T-cell (primary cell): ENCODE data around the gene OLFML1. TPM values are rescaled to one million over a fixed set of nuclear protein-coding genes. Genes with fewer than 3 reads are reported as not detected.

Experiments used
- ATAC-seq, 4 experiments: fragments of 200-7000 bp in 3 of 4; fragments of 150-1000 bp in 1 of 4; cut with Tn5 transposase; replicated peaks in 1 of 4; 1 replicate in 3 of 4; 2 replicates in 1 of 4; pipeline ENCODE4 v1.10.0; 2021; ENCODE audit warnings: moderate library complexity in 3 of 4, mild to moderate bottlenecking in 2 of 4, moderate number of reproducible peaks in 1 of 4
- CTCF ChIA-PET, 2 donors: fragments of 300-600 bp; sonication (Branson Sonifier 250); formaldehyde crosslinking; loops; one replicate each; lab custom pipeline; 2022; ENCODE audit warnings: antibody characterized with exemption in 2 of 2; lab: Charles Lee
- POLR2A ChIA-PET, 2 donors: fragments of 300-600 bp; sonication (Branson Sonifier 250); formaldehyde crosslinking; loops; one replicate each; lab custom pipeline; 2022; ENCODE audit warnings: antibody characterized with exemption in 2 of 2; lab: Charles Lee
- DNase-seq, 35 experiments: peaks; one replicate each; pipeline versions ENCODE4 v3.0.0 to v3.0.0-alpha.2; 2013 to 2023
- H3K27ac ChIP-seq: one replicate; pipeline ENCODE4 v1.5.1; 2013; ENCODE audit warnings: low read length
- H3K27me3 ChIP-seq, 2 experiments: replicated peaks in 1 of 2; 1 replicate in 1 of 2; 2 replicates in 1 of 2; pipeline versions ENCODE4 v1.6.1 to v1.7.0; 2013; ENCODE audit warnings: low read length in 1 of 2, mixed read lengths in 1 of 2; ENCODE audit not compliant: control insufficient read depth in 2 of 2, insufficient read depth in 2 of 2; ENCODE audit errors: extremely low read depth in 1 of 2
- H3K36me3 ChIP-seq, 2 donors: 1 replicate in 1 of 2; 2 replicates in 1 of 2; pipeline versions ENCODE4 v1.6.1 to v1.7.0; 2013; ENCODE audit warnings: low read length in 1 of 2; ENCODE audit not compliant: control insufficient read depth in 2 of 2, insufficient read depth in 1 of 2; ENCODE audit errors: extremely low read depth in 1 of 2
- H3K4me1 ChIP-seq, 2 experiments: 1 replicate in 1 of 2; 2 replicates in 1 of 2; pipeline versions ENCODE4 v1.6.1 to v1.7.0; 2013; ENCODE audit warnings: low read length in 2 of 2, mixed read lengths in 1 of 2; ENCODE audit not compliant: insufficient read depth in 2 of 2, control insufficient read depth in 1 of 2; ENCODE audit errors: extremely low read depth in 1 of 2
- H3K4me3 ChIP-seq, 2 donors: 1 replicate in 1 of 2; 2 replicates in 1 of 2; pipeline versions ENCODE4 v1.5.1 to v1.7.0; 2013; ENCODE audit warnings: mild to moderate bottlenecking in 2 of 2, low read length in 1 of 2, moderate library complexity in 1 of 2; ENCODE audit not compliant: control insufficient read depth in 1 of 2; ENCODE audit errors: extremely low read depth in 1 of 2
- H3K9me3 ChIP-seq: 2 replicates; pipeline ENCODE4 v1.7.0; 2013
- H3K27ac Mint-ChIP-seq, 2 donors: one replicate each; pipeline ENCODE4 v1.8.0; 2020 to 2021; ENCODE audit warnings: mild to moderate bottlenecking in 2 of 2, mixed read lengths in 2 of 2
- H3K27me3 Mint-ChIP-seq, 2 donors: one replicate each; pipeline ENCODE4 v1.8.0; 2021 to 2022; ENCODE audit warnings: mixed read lengths in 2 of 2
- H3K36me3 Mint-ChIP-seq: one replicate; pipeline ENCODE4 v1.8.0; 2021; ENCODE audit warnings: mixed read lengths
- H3K4me1 Mint-ChIP-seq, 3 donors: one replicate each; pipeline ENCODE4 v1.8.0; 2020 to 2022; ENCODE audit warnings: mixed read lengths in 3 of 3, mild to moderate bottlenecking in 1 of 3
- H3K4me3 Mint-ChIP-seq, 3 donors: one replicate each; pipeline ENCODE4 v1.8.0; 2020 to 2022; ENCODE audit warnings: mild to moderate bottlenecking in 3 of 3, mixed read lengths in 3 of 3, moderate library complexity in 3 of 3
- H3K9me3 Mint-ChIP-seq, 3 donors: one replicate each; pipeline ENCODE4 v1.8.0; 2020 to 2022; ENCODE audit warnings: mixed read lengths in 3 of 3
- WGBS: methylation state at CpG from one replicate; pipeline ENCODE4 v1.1.5; 2013; ENCODE audit warnings: missing lambda C conversion rate; ENCODE audit not compliant: insufficient coverage; 5-methylcytosine and 5-hydroxymethylcytosine counted together
- total RNA-seq, 35 experiments: library from RNA in 6 of 35; stranded (reverse) in 6 of 35; fragments of 120-200 nt in 1 of 35; gene quantifications; one replicate each; pipeline versions ENCODE4 v1.2.1 to v1.2.4 and lab custom pipeline; 2013 to 2026

The OLFML1 gene
- total RNA-seq, 5 donors from 2014 or later (not counting 1 experiment from before 2014, with no cell fraction given), result 0.16 TPM; not detected in 4

DNA sequence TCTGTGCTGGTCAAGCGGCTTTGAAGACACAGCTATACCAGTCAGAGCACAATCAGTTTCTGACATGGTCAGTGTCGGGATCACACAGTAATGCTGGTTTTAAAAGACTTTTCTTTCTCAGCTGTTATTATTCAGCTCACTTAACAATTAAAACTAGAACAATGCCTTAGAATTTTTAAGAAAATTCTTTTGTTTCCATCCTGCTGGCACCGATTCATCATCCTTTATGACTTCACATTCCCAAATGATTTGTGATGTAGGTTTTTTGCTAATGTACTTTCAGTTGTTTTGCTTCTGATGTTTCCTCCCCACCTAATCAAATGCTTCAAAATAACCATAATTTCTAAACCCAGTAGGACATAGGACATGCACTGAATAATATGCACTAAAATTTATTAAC, 34.5 kb upstream of the OLFML1 start:
- DNase-seq, result no peak
- 100% methylated on average over 1 of the region's 3 CpGs for WGBS
- Mint-ChIP-seq H3K4me3 (no peak overlapping the region), H3K4me1 (no peaks in the 10 kb centered on the region), H3K9me3 (no peaks in the 10 kb centered on the region), H3K27ac (no peak overlapping the region), H3K36me3 (no peaks in the 10 kb centered on the region), H3K27me3 (no peaks in the 10 kb centered on the region)
- Histone ChIP-seq H3K4me1 (no peaks in the 10 kb centered on the region), H3K27ac (no peak overlapping the region), H3K36me3 (no peaks in the 10 kb centered on the region), H3K4me3 (no peak overlapping the region), H3K9me3 (no peaks in the 10 kb centered on the region), H3K27me3 (peaks cover 0 to 2% of the 10 kb centered on the region in 2 experiments)
- POLR2A ChIA-PET, result no interaction called here
- no peak for ATAC-seq
- CTCF ChIA-PET, result interaction anchor here (0.8 to 1.4 kb wide), 4 partner anchors 10 to 14 kb away, joined by 3 to 5 read pairs (median 3); no protein-coding TSS in a partner anchor

DNA sequence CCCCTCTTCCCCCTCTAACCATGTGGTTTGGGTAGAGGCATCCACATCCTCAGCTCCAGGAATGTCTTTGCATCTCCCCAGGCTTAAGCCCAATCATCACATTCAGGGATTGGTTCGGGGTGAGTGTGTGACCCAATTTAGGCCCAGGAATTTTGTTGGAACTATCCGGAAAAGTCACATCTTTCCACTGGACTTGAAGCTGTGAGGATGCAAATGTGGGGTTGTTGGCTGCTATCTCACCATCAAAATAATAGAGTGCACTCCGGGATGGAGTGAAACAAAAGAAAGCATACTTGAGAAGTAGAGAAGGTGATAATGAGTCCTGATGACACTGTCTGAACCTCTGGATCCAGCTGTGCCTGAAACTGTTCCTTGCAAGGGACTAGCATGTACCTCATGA, 33.8 kb upstream of the OLFML1 start:
- Histone ChIP-seq H3K4me3 (no peak overlapping the region), H3K27me3 (peaks cover 0 to 2% of the 10 kb centered on the region in 2 experiments), H3K4me1 (no peaks in the 10 kb centered on the region), H3K9me3 (no peaks in the 10 kb centered on the region), H3K27ac (no peak overlapping the region), H3K36me3 (no peaks in the 10 kb centered on the region)
- POLR2A ChIA-PET, result no interaction called here
- CTCF ChIA-PET, result interaction anchor here (0.7 to 1.4 kb wide), 4 partner anchors 9 to 243 kb away, joined by 3 to 5 read pairs (median 4); no protein-coding TSS in a partner anchor
- no CpG with 5 or more reads among the region's 3 CpGs for WGBS
- H3K27me3 Mint-ChIP-seq, result no peaks in the 10 kb centered on the region
- no peaks in the 10 kb centered on the region for H3K36me3 Mint-ChIP-seq
- no peaks in the 10 kb centered on the region for H3K4me1 Mint-ChIP-seq
- H3K9me3 Mint-ChIP-seq, result no peaks in the 10 kb centered on the region
- ATAC-seq (no peak), DNase-seq (no peak)
- H3K27ac Mint-ChIP-seq, result no peak overlapping the region
- no peak overlapping the region for H3K4me3 Mint-ChIP-seq

GRCh38 chr11:7451952-7452494, 33.3 kb upstream of the OLFML1 start:
- POLR2A ChIA-PET, result no interaction called here
- ATAC-seq (no peak), DNase-seq (no peak)
- Histone ChIP-seq H3K4me3 (no peak overlapping the region), H3K9me3 (no peaks in the 10 kb centered on the region), H3K4me1 (no peaks in the 10 kb centered on the region), H3K36me3 (no peaks in the 10 kb centered on the region), H3K27ac (no peak overlapping the region), H3K27me3 (peaks cover 0 to 2% of the 10 kb centered on the region in 2 experiments)
- no peak overlapping the region for H3K27ac Mint-ChIP-seq
- no CpG with 5 or more reads among the region's 1 CpG for WGBS
- H3K36me3 Mint-ChIP-seq, result peaks cover 4% of the 10 kb centered on the region
- H3K27me3 Mint-ChIP-seq, result no peaks in the 10 kb centered on the region
- H3K4me1 Mint-ChIP-seq, result no peaks in the 10 kb centered on the region
- CTCF ChIA-PET, result interaction anchor here (0.7 to 1.3 kb wide), 2 partner anchors 9 to 242 kb away, joined by 3 to 4 read pairs; no protein-coding TSS in a partner anchor
- H3K4me3 Mint-ChIP-seq, result no peak overlapping the region
- H3K9me3 Mint-ChIP-seq, result no peaks in the 10 kb centered on the region

- Mint-ChIP-seq H3K36me3 (peaks cover 4% of the 10 kb centered on the region), H3K27ac (no peak overlapping the region), H3K4me3 (no peak overlapping the region), H3K4me1 (no peaks in the 10 kb centered on the region), H3K9me3 (no peaks in the 10 kb centered on the region), H3K27me3 (no peaks in the 10 kb centered on the region)
- Histone ChIP-seq H3K4me1 (no peaks in the 10 kb centered on the region), H3K27ac (no peak overlapping the region), H3K9me3 (no peaks in the 10 kb centered on the region), H3K4me3 (no peak overlapping the region), H3K36me3 (no peaks in the 10 kb centered on the region), H3K27me3 (no peaks in the 10 kb centered on the region)
- DNase-seq (no peak), ATAC-seq (no peak)
- WGBS, result 100% methylated on average over 1 of the region's 2 CpGs
- ChIA-PET POLR2A (no interaction called here), CTCF (interaction anchor here (0.7 to 1.2 kb wide), 2 partner anchors 13 to 259 kb away, joined by 3 to 6 read pairs; no protein-coding TSS in a partner anchor)
Observed at GRCh38 chr11:7454854-7455253, 30.5 kb upstream of the OLFML1 start.

- H3K9me3 ChIP-seq, result no peaks in the 10 kb centered on the region
- no peaks in the 10 kb centered on the region for H3K36me3 ChIP-seq
- ChIA-PET POLR2A (no interaction called here), CTCF (interaction anchor here in 1 of 2 donors (0.5 kb wide), 1 partner anchor 50 kb away, joined by 5 read pairs; no protein-coding TSS in a partner anchor)
- no peak overlapping the region for H3K4me3 Mint-ChIP-seq
- no peaks in the 10 kb centered on the region for H3K27me3 ChIP-seq
- H3K27ac Mint-ChIP-seq, result no peak overlapping the region
- H3K36me3 Mint-ChIP-seq, result peaks cover 4% of the 10 kb centered on the region
- DNase-seq (no peak), ATAC-seq (no peak)
- no peak overlapping the region for H3K4me3 ChIP-seq
- no CpG with 5 or more reads among the region's 1 CpG for WGBS
- no peak overlapping the region for H3K27ac ChIP-seq
- H3K27me3 Mint-ChIP-seq, result no peaks in the 10 kb centered on the region
- H3K4me1 ChIP-seq, result no peaks in the 10 kb centered on the region
- no peaks in the 10 kb centered on the region for H3K9me3 Mint-ChIP-seq
- H3K4me1 Mint-ChIP-seq, result peaks cover under 1 to 3% (median under 1%) of the 10 kb centered on the region in 3 donors
Observed at GRCh38 chr11:7457211-7457610, 28.1 kb upstream of the OLFML1 start.

GRCh38 chr11:7462706-7463105, 22.6 kb upstream of the OLFML1 start:
- no CpG with 5 or more reads among the region's 1 CpG for WGBS
- Histone ChIP-seq H3K9me3 (no peaks in the 10 kb centered on the region), H3K27ac (no peak overlapping the region), H3K4me3 (no peak overlapping the region), H3K27me3 (no peaks in the 10 kb centered on the region), H3K36me3 (no peaks in the 10 kb centered on the region), H3K4me1 (no peaks in the 10 kb centered on the region)
- Mint-ChIP-seq H3K36me3 (no peaks in the 10 kb centered on the region), H3K4me3 (no peak overlapping the region), H3K27me3 (no peaks in the 10 kb centered on the region), H3K27ac (no peak overlapping the region), H3K4me1 (peaks cover 9 to 15% (median 9%) of the 10 kb centered on the region in 3 donors), H3K9me3 (no peaks in the 10 kb centered on the region)
- CTCF ChIA-PET, result no interaction called here
- POLR2A ChIA-PET, result interaction anchor here in 1 of 2 donors (0.6 kb wide), 1 partner anchor 445 kb away, joined by 5 read pairs; no protein-coding TSS in a partner anchor
- DNase-seq (no peak), ATAC-seq (no peak)
